ENCODE measurements around the gene TMX2. TPM values are rescaled to one million over a fixed set of nuclear protein-coding genes. Genes with fewer than 3 reads are reported as not detected.
A peak's percentile ranks its signal among the peaks of the same experiment; 100 is the strongest.

The TMX2 gene
- polyA plus RNA-seq, 1 donor (not counting 4 experiments of a cell fraction or from before 2014, with no cell fraction given) = 92.8 TPM

GRCh38 chr11:57758174-57758573, 45.8 kb downstream of the TMX2 start:
- H3K79me2 ChIP-seq (ENCODE audit: control insufficient read depth, insufficient read depth, low read length) = peaks cover 14% of the 10 kb centered on the region
- H3K9me3 ChIP-seq (ENCODE audit: control insufficient read depth, low read depth, low read length) = no peaks in the 10 kb centered on the region
- H4K20me1 ChIP-seq (ENCODE audit: control insufficient read depth, extremely low read depth, insufficient read depth, low read length) = no peaks in the 10 kb centered on the region
- H2AFZ ChIP-seq (ENCODE audit: control insufficient read depth, low read length) = no peak overlapping the region
- H3K4me3 ChIP-seq (ENCODE audit: control insufficient read depth in 2 of 3, extremely low read depth in 1 of 3, insufficient read depth in 2 of 3, low read depth in 1 of 3, low read length in 3 of 3) = no peak overlapping the region
- H3K4me1 ChIP-seq (ENCODE audit: control insufficient read depth, extremely low read depth, insufficient read depth, low read length) = peaks cover 3% of the 10 kb centered on the region
- no peak for TF ChIP-seq EZH2 (IDR thresholded peaks at IDR 0.05; ENCODE audit: low read length)
- TF ChIP-seq, protein P1, sequence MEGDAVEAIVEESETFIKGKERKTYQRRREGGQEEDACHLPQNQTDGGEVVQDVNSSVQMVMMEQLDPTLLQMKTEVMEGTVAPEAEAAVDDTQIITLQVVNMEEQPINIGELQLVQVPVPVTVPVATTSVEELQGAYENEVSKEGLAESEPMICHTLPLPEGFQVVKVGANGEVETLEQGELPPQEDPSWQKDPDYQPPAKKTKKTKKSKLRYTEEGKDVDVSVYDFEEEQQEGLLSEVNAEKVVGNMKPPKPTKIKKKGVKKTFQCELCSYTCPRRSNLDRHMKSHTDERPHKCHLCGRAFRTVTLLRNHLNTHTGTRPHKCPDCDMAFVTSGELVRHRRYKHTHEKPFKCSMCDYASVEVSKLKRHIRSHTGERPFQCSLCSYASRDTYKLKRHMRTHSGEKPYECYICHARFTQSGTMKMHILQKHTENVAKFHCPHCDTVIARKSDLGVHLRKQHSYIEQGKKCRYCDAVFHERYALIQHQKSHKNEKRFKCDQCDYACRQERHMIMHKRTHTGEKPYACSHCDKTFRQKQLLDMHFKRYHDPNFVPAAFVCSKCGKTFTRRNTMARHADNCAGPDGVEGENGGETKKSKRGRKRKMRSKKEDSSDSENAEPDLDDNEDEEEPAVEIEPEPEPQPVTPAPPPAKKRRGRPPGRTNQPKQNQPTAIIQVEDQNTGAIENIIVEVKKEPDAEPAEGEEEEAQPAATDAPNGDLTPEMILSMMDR (optimal IDR thresholded peaks at IDR 0.05 in 1 of 3, IDR thresholded peaks at IDR 0.05 in 1 of 3, conservative IDR thresholded peaks at IDR 0.05 in 1 of 3; ENCODE audit: extremely low read depth in 1 of 3, insufficient read depth in 2 of 3, low read length in 3 of 3) = no peak
- no peak for DNase-seq (ENCODE audit: low read depth, low spot score)
- H3K9me1 ChIP-seq (ENCODE audit: control insufficient read depth, extremely low read depth, insufficient read depth, low read length) = no peaks in the 10 kb centered on the region
- no peak overlapping the region for H3K27ac ChIP-seq (ENCODE audit: control insufficient read depth, insufficient read depth, low read length)
- no peak overlapping the region for H3K9ac ChIP-seq (ENCODE audit: control insufficient read depth, extremely low read depth, insufficient read depth, low read length)
- no peaks in the 10 kb centered on the region for H3K36me3 ChIP-seq (ENCODE audit: control insufficient read depth in 2 of 2, extremely low read depth in 1 of 2, insufficient read depth in 2 of 2, low read length in 2 of 2)
- no peak overlapping the region for H3K4me2 ChIP-seq (ENCODE audit: control insufficient read depth, extremely low read depth, insufficient read depth, low read depth, low read length)
- FAIRE-seq = no peak
- no peaks in the 10 kb centered on the region for H3K27me3 ChIP-seq (ENCODE audit: control insufficient read depth, extremely low read depth, insufficient read depth, low read length)
- dilution Hi-C loops (cut with MboI; ENCODE audit: extremely low pct_ligation_motif_present, low sequenced_read_pairs) = no loop called here

- H3K27me3 ChIP-seq (ENCODE audit: control insufficient read depth, extremely low read depth, insufficient read depth, low read length) = no peaks in the 10 kb centered on the region
- peaks cover 16% of the 10 kb centered on the region for H4K20me1 ChIP-seq (ENCODE audit: control insufficient read depth, extremely low read depth, insufficient read depth, low read length)
- H3K27ac ChIP-seq (ENCODE audit: control insufficient read depth, insufficient read depth, low read length) = peak within 1 kb of the TSS; percentile 100
- peak within 1 kb of the TSS; percentile 99 for H3K9ac ChIP-seq (ENCODE audit: control insufficient read depth, extremely low read depth, insufficient read depth, low read length)
- H3K9me3 ChIP-seq (ENCODE audit: control insufficient read depth, low read depth, low read length) = no peaks in the 10 kb centered on the region
- no peaks in the 10 kb centered on the region for H3K9me1 ChIP-seq (ENCODE audit: control insufficient read depth, extremely low read depth, insufficient read depth, low read length)
- FAIRE-seq (peak; percentile 56), DNase-seq (ENCODE audit: low read depth, low spot score) (peak; percentile 64)
- H3K4me2 ChIP-seq (ENCODE audit: control insufficient read depth, extremely low read depth, insufficient read depth, low read depth, low read length) = peak within 1 kb of the TSS; percentile 97
- no peak for TF ChIP-seq EZH2 (IDR thresholded peaks at IDR 0.05; ENCODE audit: low read length)
- TF ChIP-seq, protein P1 (optimal IDR thresholded peaks at IDR 0.05 in 1 of 3, IDR thresholded peaks at IDR 0.05 in 1 of 3, conservative IDR thresholded peaks at IDR 0.05 in 1 of 3; ENCODE audit: extremely low read depth in 1 of 3, insufficient read depth in 2 of 3, low read length in 3 of 3) = no peak
- no peaks in the 10 kb centered on the region for H3K36me3 ChIP-seq (ENCODE audit: control insufficient read depth in 2 of 2, extremely low read depth in 1 of 2, insufficient read depth in 2 of 2, low read length in 2 of 2)
- dilution Hi-C loops (cut with MboI; ENCODE audit: extremely low pct_ligation_motif_present, low sequenced_read_pairs) = no loop called here
- peak within 1 kb of the TSS; percentile 63 to 100 (median 99) for H3K4me3 ChIP-seq (ENCODE audit: control insufficient read depth in 2 of 3, extremely low read depth in 1 of 3, insufficient read depth in 2 of 3, low read depth in 1 of 3, low read length in 3 of 3)
- peaks cover 27% of the 10 kb centered on the region for H3K4me1 ChIP-seq (ENCODE audit: control insufficient read depth, extremely low read depth, insufficient read depth, low read length)
- H3K79me2 ChIP-seq (ENCODE audit: control insufficient read depth, insufficient read depth, low read length) = peaks cover 48% of the 10 kb centered on the region
- peak within 1 kb of the TSS; percentile 98 for H2AFZ ChIP-seq (ENCODE audit: control insufficient read depth, low read length)
Measured at GRCh38 chr11:57761301-57762234, 49.2 kb downstream of the TMX2 start, which contains the start of gene CTNND1. CTNND1 (plus strand) TSS chr11:57761802; CDS start chr11:57791479, 29,677 bp downstream.

All from keratinocyte (primary cell).